Tibial nerve (tissue), 4 donors: ENCODE measurements around the gene TPRG1L. TPM values are rescaled to one million over a fixed set of nuclear protein-coding genes. Genes with fewer than 3 reads are reported as not detected.

ENCODE experiments used
- DNase-seq, 2 donors: peaks; one replicate each; pipeline ENCODE4 v3.0.0-alpha.2; 2019; ENCODE audit warnings: low spot score in 2 of 2
- H3K27ac ChIP-seq, 4 donors: fragments of 200-600 bp; sonication (generic) in 3 of 4; one replicate each; pipeline ENCODE4 v1.5.1; 2017 to 2019; ENCODE audit warnings: mild to moderate bottlenecking in 1 of 4
- H3K27me3 ChIP-seq, 2 donors: fragments of 200-600 bp; sonication (generic) in 1 of 2; one replicate each; pipeline versions ENCODE4 v1.5.1 to v1.6.0; 2017 to 2019
- H3K36me3 ChIP-seq, 3 donors: fragments of 200-600 bp; sonication (generic); one replicate each; pipeline ENCODE4 v1.5.1; 2018 to 2019
- H3K4me1 ChIP-seq, 4 donors: fragments of 200-600 bp; sonication (generic) in 3 of 4; one replicate each; pipeline ENCODE4 v1.5.1; 2017 to 2019
- H3K4me3 ChIP-seq, 4 donors: fragments of 200-600 bp; sonication (generic) in 3 of 4; one replicate each; pipeline ENCODE4 v1.5.1; 2017 to 2019; ENCODE audit warnings: mild to moderate bottlenecking in 1 of 4, moderate library complexity in 1 of 4
- H3K9me3 ChIP-seq, 4 donors: fragments of 200-600 bp; sonication (generic) in 3 of 4; one replicate each; pipeline ENCODE4 v1.5.1; 2017 to 2019
- EP300 ChIP-seq, 2 donors: sonication (generic); formaldehyde crosslinking; IDR thresholded peaks; one replicate each; pipeline ENCODE4 v1.6.1; 2017; ENCODE audit warnings: antibody characterized with exemption in 2 of 2, mild to moderate bottlenecking in 1 of 2
- POLR2A ChIP-seq, 2 donors: fragments of 450-650 bp; IDR thresholded peaks; one replicate each; pipeline ENCODE4 v1.6.1; 2017; ENCODE audit warnings: antibody characterized with exemption in 2 of 2, mild to moderate bottlenecking in 2 of 2, moderate library complexity in 2 of 2
- WGBS, 2 donors: methylation state at CpG; one replicate each; pipeline ENCODE4 v1.1.5; 2018; 5-methylcytosine and 5-hydroxymethylcytosine counted together
- total RNA-seq, 4 donors: library from RNA; depleted of rRNA; stranded (reverse); fragments of >200 nt; gene quantifications; one replicate each; pipeline ENCODE4 v1.1.0, GENCODE V29; 2016
- TF ChIP-seq, protein P1 (sequence below), 5 experiments: fragments of 200-600 bp in 3 of 5; fragments of 450-650 bp in 2 of 5; sonication (generic) in 3 of 5; IDR thresholded peaks; one replicate each; pipeline ENCODE4 v1.5.1; 2016 to 2019; ENCODE audit warnings: antibody characterized with exemption in 5 of 5, mild to moderate bottlenecking in 3 of 5, moderate library complexity in 2 of 5

Gene TPRG1L
- total RNA-seq, 4 donors from 2014 or later = 26.7 to 39.8 (median 34.7) TPM

- Histone ChIP-seq H3K9me3 (no peaks in the 10 kb centered on the region), H3K4me1 (peaks cover 0 to 2% (median 0%) of the 10 kb centered on the region in 4 donors), H3K27me3 (no peaks in the 10 kb centered on the region), H3K27ac (no peak overlapping the region), H3K4me3 (no peak overlapping the region), H3K36me3 (peaks cover 2 to 100% (median 44%) of the 10 kb centered on the region in 3 donors)
- no peak for TF ChIP-seq EP300 (IDR thresholded peaks at IDR 0.05)
- no peak for TF ChIP-seq POLR2A (IDR thresholded peaks at IDR 0.05)
- TF ChIP-seq, protein P1, sequence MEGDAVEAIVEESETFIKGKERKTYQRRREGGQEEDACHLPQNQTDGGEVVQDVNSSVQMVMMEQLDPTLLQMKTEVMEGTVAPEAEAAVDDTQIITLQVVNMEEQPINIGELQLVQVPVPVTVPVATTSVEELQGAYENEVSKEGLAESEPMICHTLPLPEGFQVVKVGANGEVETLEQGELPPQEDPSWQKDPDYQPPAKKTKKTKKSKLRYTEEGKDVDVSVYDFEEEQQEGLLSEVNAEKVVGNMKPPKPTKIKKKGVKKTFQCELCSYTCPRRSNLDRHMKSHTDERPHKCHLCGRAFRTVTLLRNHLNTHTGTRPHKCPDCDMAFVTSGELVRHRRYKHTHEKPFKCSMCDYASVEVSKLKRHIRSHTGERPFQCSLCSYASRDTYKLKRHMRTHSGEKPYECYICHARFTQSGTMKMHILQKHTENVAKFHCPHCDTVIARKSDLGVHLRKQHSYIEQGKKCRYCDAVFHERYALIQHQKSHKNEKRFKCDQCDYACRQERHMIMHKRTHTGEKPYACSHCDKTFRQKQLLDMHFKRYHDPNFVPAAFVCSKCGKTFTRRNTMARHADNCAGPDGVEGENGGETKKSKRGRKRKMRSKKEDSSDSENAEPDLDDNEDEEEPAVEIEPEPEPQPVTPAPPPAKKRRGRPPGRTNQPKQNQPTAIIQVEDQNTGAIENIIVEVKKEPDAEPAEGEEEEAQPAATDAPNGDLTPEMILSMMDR (IDR thresholded peaks at IDR 0.05) = no peak
- WGBS, 2 donors = 86 to 88% methylated on average over 30 to 33 of the region's 36 CpGs
- no peak for DNase-seq
These were observed 6.8 kb downstream of the TPRG1L start for GRCh38 chr1:3631320-3632260.

GRCh38 chr1:3632298-3632697 lies 7.5 kb downstream of the TPRG1L start:
- 93 to 94% methylated on average over 17 of the region's 17 CpGs for WGBS, 2 donors
- Histone ChIP-seq H3K4me1 (no peaks in the 10 kb centered on the region), H3K27ac (no peak overlapping the region), H3K36me3 (peaks cover 2 to 100% (median 47%) of the 10 kb centered on the region in 3 donors), H3K4me3 (no peak overlapping the region), H3K9me3 (no peaks in the 10 kb centered on the region), H3K27me3 (no peaks in the 10 kb centered on the region)
- no peak for DNase-seq
- TF ChIP-seq, protein P1 (IDR thresholded peaks at IDR 0.05) = no peak
- TF ChIP-seq POLR2A (IDR thresholded peaks at IDR 0.05) (no peak), EP300 (IDR thresholded peaks at IDR 0.05) (no peak)

DNA sequence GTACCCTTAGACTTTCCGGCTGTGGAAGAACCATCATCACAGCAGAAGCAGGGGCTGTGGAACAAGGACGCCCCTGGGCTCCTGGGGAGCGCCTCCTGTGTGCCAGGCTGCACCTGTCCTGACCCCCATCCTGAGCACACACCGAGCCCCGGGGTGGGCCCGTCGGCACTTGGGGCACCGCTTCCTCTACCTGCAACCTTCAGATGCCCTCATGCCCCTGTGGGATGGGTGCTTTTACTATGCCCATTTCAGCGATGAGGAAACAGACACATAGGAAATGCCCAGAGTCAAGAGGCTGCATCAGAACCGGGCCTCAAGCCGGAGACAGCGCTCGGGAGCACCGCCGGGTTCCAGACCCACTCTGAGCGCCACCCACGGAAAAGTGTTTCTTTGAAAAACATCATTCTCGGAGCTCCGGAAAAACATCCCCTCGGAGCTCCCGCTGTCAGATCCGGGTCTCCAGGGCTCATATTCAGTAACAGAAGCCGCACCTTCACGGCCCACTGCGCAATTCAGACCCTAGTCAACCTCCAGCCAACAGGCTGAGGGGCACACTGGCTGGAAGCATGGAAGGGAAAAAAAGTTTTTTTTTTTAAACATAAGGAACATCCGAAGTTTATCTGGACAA lies 8.0 kb downstream of the TPRG1L start:
- H3K27me3 ChIP-seq = no peaks in the 10 kb centered on the region
- no peak for DNase-seq
- H3K4me3 ChIP-seq = no peak overlapping the region
- TF ChIP-seq, protein P1 (IDR thresholded peaks at IDR 0.05) = no peak
- TF ChIP-seq POLR2A (IDR thresholded peaks at IDR 0.05) = no peak
- no peak for TF ChIP-seq EP300 (IDR thresholded peaks at IDR 0.05)
- H3K4me1 ChIP-seq = no peaks in the 10 kb centered on the region
- no peak overlapping the region for H3K27ac ChIP-seq
- peaks cover 2 to 100% (median 47%) of the 10 kb centered on the region in 3 donors for H3K36me3 ChIP-seq
- H3K9me3 ChIP-seq = no peaks in the 10 kb centered on the region
- 90 to 93% methylated on average over 26 of the region's 26 CpGs for WGBS, 2 donors

GRCh38 chr1:3633344-3634058 lies 8.7 kb downstream of the TPRG1L start:
- no peak overlapping the region for H3K4me3 ChIP-seq
- H3K27me3 ChIP-seq = no peaks in the 10 kb centered on the region
- peaks cover 2 to 100% (median 49%) of the 10 kb centered on the region in 3 donors for H3K36me3 ChIP-seq
- no peaks in the 10 kb centered on the region for H3K9me3 ChIP-seq
- DNase-seq = no peak
- TF ChIP-seq, protein P1 (IDR thresholded peaks at IDR 0.05) = no peak
- no peak for TF ChIP-seq EP300 (IDR thresholded peaks at IDR 0.05)
- TF ChIP-seq POLR2A (IDR thresholded peaks at IDR 0.05) = no peak
- H3K27ac ChIP-seq = no peak overlapping the region
- no peaks in the 10 kb centered on the region for H3K4me1 ChIP-seq
- 88 to 89% methylated on average over 26 to 27 of the region's 28 CpGs for WGBS, 2 donors
